Skin epidermis (tissue), 12 donors: ENCODE measurements around the gene ST6GALNAC6.

Experiments
- H3K27ac ChIP-seq, 21 experiments: fragments of 200-600 bp; sonication (generic) in 11 of 21; one replicate each; pipeline ENCODE4 v1.5.0; 2020; ENCODE audit warnings: mild to moderate bottlenecking in 3 of 21, inconsistent platforms in 2 of 21, moderate library complexity in 2 of 21
- H3K4me3 ChIP-seq, 7 experiments: fragments of 200-600 bp; sonication (generic) in 2 of 7; one replicate each; pipeline ENCODE4 v1.5.0; 2020; ENCODE audit warnings: inconsistent platforms in 2 of 7, mild to moderate bottlenecking in 2 of 7, moderate library complexity in 1 of 7

ST6GALNAC6 gene

DNA sequence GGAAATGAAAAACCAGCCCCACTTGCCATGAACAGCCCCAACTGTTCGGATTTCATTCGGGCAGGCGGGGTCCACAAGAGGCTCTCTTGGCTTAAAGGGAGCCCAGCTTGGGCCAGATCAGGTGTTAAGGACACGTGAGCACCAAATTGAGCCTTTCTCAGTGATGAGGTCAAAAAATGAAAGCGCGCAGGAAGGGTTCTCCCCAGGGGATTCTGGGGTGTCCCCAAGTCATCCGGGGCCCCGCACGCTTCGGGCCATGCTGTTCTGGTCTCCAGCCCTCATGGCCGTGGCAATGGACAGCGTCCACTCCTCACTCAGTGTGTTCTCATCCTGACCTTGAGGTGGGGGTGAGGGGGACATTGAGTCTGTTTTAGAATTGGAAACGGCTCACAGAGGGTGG lies 32.9 kb downstream of the ST6GALNAC6 start:
- H3K27ac ChIP-seq = peak overlapping the region in 1 of 21 experiments; percentile 32
- no peak overlapping the region for H3K4me3 ChIP-seq

DNA sequence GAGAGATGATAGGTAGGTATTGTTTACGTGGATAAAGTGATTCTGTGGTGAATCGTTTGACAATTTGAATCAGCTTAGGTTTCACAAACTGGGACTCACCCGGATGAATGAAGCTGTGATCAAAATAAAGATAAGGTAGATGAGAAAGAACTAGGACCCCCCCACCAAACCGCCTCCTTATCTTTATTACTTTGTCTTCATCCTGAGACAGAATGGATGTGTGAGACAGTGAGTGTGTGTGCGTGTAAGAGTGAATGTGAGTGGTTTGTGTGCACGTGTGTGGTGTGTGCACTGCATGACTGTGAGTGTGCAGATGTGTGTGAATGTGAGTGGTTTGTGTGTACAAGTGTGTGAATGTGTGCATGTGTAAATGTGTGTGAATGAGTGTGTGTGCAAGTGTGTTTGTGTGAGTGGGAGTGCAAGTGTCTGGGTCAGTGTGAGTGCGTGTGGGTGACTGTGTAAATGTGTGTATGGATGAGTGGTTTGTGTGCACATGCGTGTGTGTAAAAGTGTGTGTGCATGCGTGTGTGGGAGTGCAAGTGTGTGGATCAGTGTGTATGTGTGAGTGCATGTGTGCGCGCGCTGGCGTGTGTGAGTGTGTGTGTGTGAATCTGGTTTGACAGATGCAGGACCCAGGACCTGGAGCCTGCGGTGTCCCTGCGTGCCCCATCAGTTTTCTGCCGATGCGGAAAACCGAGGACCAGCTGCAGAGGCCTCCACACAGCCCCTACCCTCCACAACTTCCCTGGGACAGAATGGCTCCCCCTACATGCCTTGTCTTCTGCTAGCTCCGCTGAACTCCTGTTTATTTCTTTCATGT lies 33.5 kb downstream of the ST6GALNAC6 start:
- H3K4me3 ChIP-seq = no peak overlapping the region

GRCh38 chr9:127863191-127863621 lies 36.2 kb downstream of the ST6GALNAC6 start:
- Histone ChIP-seq H3K27ac (peak overlapping the region in 7 of 21 experiments; percentile 42 to 79 (median 75)), H3K4me3 (no peak overlapping the region)

More for the DNA sequence above, 33.5 kb downstream of the ST6GALNAC6 start:
- H3K27ac ChIP-seq = peak overlapping the region in 2 of 21 experiments; percentile 5 to 30

GRCh38 chr9:127862075-127863011 lies 37.1 kb downstream of the ST6GALNAC6 start:
- peak overlapping the region in 19 of 21 experiments; percentile 26 to 79 (median 66) for H3K27ac ChIP-seq
- no peak overlapping the region for H3K4me3 ChIP-seq

DNA sequence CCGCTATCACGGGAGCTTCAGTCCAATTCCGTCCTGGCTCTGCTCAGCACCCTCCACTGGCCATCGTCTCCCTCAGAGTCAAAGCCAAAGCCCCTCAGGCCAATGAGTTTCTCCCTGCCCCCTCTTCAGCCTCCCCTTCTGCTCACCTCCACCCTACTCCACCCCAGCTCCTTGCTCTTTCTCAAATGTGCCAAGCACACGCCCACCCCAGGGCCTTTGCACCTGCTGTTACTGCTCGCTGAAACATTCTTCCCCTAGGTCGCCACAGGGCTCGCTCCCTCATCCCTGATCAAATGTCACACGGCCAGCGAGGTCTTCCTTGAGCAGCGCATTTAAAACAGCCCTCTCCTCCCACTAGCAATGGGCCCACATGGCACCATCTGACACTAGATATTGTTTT lies 38.6 kb downstream of the ST6GALNAC6 start:
- Histone ChIP-seq H3K27ac (no peak overlapping the region), H3K4me3 (no peak overlapping the region)

GRCh38 chr9:127860260-127860659 lies 39.1 kb downstream of the ST6GALNAC6 start:
- no peak overlapping the region for H3K27ac ChIP-seq

DNA sequence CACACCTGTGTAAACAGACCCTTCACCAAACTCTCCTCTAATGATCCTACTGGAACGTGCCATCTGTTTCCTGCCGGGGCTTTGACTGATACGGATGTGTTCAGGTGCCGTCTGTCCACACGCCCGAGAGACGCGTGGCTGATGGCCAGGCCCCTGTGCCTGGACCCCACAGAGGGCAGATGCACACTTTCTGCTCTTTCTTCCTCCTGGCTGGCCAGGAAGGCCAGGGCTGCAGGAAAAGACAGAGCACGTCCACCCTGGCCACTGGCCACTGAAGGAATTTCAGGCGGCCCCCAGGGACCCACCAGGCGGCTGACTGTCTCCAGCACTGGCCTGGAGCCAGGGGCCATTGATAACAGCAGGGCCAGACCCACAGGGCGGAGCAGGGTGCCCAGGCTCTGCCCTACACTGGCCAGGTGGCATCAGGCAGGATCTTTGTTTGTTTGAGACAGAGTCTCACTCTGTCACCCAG lies 41.3 kb downstream of the ST6GALNAC6 start:
- H3K4me3 ChIP-seq = no peak overlapping the region
- H3K27ac ChIP-seq = peak overlapping the region in 3 of 21 experiments; percentile 1 to 32 (median 13)

More at GRCh38 chr9:127860260-127860659, 39.1 kb downstream of the ST6GALNAC6 start:
- no peak overlapping the region for H3K4me3 ChIP-seq

DNA sequence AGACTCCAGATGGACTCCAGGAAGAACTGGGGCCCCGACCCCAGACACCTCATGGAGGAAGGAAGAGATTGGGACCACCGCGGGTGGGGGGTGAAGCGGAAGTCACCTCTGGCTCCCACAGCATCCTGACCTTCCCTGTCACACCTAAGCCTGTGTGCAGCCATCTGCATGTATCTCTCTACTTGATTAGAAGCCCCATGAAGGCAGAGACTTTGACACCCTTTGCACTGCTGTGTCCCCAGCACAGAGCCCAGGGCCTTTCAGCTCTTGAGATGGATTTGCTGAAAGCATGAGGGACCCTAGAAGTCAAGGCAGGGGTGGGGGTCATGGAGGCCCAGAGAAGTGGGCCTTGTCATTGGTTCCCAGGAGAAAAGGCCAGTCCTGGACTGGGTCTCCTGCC lies 42.1 kb downstream of the ST6GALNAC6 start:
- H3K27ac ChIP-seq = peak overlapping the region in 5 of 21 experiments; percentile 1 to 95 (median 13)
- H3K4me3 ChIP-seq = no peak overlapping the region

- Histone ChIP-seq H3K27ac (peak overlapping the region in 1 of 21 experiments; percentile 95), H3K4me3 (no peak overlapping the region)
Observed at GRCh38 chr9:127856729-127857116, 42.7 kb downstream of the ST6GALNAC6 start.

- Histone ChIP-seq H3K27ac (peak overlapping the region in 4 of 21 experiments; percentile 5 to 95 (median 88)), H3K4me3 (no peak overlapping the region)
Observed at GRCh38 chr9:127856094-127856728, 43.2 kb downstream of the ST6GALNAC6 start.

GRCh38 chr9:127855522-127855921 lies 43.9 kb downstream of the ST6GALNAC6 start:
- H3K27ac ChIP-seq = peak overlapping the region in 9 of 21 experiments; percentile 84 to 96 (median 91)
- H3K4me3 ChIP-seq = no peak overlapping the region

DNA sequence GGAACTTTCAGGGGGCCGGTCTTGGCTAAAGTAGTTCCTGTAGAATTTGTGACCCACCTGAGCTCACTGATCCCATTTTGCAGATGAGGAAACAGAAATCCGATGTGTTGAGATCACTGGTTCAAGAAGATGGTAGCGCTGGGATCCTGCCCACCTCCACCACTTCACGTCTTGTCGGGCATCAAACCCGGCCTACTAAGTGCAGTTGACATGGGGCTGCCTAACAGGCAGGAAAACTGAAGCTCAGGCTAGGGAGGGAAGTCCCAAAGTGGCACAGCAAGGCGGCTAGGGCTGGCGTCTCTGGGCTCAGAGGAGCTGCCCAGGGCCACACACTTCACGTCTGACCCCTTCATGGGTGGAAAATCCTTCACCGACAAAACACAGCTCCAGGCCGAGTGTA lies 44.4 kb downstream of the ST6GALNAC6 start:
- Histone ChIP-seq H3K27ac (peak overlapping the region in 19 of 21 experiments; percentile 78 to 96 (median 86)), H3K4me3 (peak overlapping the region in 6 of 7 experiments; percentile 49 to 61 (median 56))

DNA sequence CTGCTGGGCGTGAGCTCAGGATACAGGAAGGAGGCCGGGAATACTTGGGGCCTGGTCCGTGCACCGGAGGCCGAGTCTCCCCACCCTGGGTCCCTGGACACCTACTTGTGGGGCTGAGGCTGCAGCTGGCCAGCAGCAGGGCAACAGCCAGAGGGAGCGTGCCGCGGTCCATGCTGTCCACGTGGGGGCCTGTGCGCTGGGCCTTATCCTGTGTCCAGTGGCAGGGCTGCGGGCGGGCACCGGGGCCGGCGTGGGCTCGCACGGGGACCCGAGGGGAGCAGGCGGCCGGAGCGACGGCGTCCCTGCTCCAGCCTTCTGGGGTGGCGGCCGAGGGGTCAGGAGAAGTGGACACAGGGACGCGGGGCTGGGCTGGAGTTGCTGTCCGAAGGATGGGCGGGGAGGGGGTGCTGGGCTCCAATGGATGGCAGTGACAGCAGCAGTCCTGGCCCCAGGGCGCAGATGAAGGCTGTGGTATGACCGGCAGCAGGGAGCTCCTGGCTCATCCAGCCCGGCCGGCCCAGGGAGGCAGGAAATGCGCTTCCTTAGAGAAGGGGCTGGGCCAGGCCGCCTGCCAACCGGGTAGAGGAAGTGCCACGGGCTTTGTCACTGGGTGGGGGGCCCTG lies 45.1 kb downstream of the ST6GALNAC6 start, which contains the start of gene ENG:
TSS of gene ENG (minus strand) at position 475 of the 623 bp plus-strand sequence. CDS start at position 172, 303 bp downstream.
- Histone ChIP-seq H3K27ac (peak within 1 kb of the TSS; percentile 47 to 96 (median 86)), H3K4me3 (peak within 1 kb of the TSS; percentile 43 to 61 (median 54))

DNA sequence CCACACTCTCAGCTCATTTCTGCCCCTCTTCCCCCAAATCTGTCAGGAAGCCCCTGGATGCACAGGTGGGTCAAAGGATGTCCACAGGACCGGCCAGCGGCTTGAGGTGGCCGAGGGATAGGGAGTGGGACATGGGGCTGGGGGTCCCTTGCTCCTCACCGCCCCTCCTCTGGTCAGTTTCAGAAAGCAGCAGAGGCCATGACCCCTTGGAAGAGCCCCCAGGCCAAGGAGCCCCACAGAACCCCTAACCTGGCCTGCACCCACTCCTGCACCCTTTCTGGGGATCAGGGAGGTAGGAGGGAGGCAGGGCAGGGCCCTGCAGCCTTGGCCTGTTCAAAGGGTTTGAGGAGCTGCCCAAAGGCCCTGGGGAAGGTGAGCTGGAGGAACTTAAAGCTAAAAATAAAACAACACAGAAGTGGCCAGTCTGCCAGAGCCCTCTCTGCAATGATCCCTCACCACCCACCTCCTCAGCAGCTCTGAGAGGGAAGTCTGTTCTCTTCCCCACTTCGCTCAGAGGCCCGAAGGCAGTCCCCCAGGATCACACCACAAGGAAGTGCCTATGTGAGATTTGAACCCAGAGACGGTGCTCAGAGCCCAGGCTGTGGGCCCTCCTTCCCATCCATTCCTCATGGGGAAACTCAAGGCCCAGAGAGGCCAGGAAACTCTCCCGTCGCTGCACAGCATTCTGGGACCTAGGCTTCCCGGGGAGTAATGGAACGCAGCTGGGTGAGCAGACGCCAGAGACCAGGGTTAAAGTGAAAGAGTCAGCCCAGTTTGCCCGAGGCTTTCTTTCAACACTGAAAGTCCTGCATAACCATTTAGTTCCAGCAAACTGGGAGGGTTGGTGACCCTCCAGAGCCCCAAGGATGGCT lies 45.9 kb downstream of the ST6GALNAC6 start:
- Histone ChIP-seq H3K4me3 (peak overlapping the region; percentile 43 to 61 (median 54)), H3K27ac (peak overlapping the region; percentile 47 to 96 (median 86))

GRCh38 chr9:127852829-127853228 lies 46.6 kb downstream of the ST6GALNAC6 start:
- Histone ChIP-seq H3K4me3 (peak overlapping the region; percentile 43 to 61 (median 54)), H3K27ac (peak overlapping the region in 19 of 21 experiments; percentile 4 to 96 (median 86))

DNA sequence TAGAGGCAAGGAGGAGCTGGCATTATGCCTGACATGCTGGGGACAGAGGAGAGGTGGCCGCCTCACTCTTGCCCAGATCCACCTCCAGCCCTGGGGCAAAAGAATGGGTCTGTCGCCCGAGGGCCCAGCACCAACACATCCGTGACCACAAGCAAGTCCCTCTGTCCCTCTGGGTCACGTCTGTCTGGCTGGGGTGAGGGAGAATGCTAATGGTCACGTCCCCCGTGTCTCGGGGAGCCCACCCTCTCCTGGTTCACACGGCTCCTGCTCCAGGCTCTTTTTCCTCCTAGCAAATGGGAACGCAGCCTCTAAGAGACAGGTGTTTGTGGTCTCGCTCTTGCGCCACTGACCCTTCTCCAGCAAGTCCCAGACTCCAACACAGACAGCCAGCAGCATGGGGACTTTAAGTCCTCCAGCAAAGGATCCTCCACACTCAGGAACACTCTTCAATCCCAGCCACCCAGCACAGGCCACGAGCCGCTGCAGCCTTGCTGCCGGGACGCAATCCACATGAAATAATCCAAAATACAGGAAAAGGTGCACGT lies 49.0 kb downstream of the ST6GALNAC6 start:
- Histone ChIP-seq H3K4me3 (peak overlapping the region in 2 of 7 experiments; percentile 6 to 9), H3K27ac (peak overlapping the region in 6 of 21 experiments; percentile 19 to 93 (median 44))

- H3K4me3 ChIP-seq = no peak overlapping the region
- H3K27ac ChIP-seq = peak overlapping the region in 2 of 21 experiments; percentile 14 to 35
Observed at GRCh38 chr9:127848756-127849504, 50.5 kb downstream of the ST6GALNAC6 start.
